HG03108 (cell line): Measurements from ENCODE around the gene SP8.

Experiments
- ATAC-seq: cut with Tn5 transposase; IDR thresholded peaks from one replicate; pipeline ENCODE4 v1.9.1; 2021; ENCODE audit warnings: moderate library complexity; ENCODE audit not compliant: unreplicated experiment

Gene SP8

DNA sequence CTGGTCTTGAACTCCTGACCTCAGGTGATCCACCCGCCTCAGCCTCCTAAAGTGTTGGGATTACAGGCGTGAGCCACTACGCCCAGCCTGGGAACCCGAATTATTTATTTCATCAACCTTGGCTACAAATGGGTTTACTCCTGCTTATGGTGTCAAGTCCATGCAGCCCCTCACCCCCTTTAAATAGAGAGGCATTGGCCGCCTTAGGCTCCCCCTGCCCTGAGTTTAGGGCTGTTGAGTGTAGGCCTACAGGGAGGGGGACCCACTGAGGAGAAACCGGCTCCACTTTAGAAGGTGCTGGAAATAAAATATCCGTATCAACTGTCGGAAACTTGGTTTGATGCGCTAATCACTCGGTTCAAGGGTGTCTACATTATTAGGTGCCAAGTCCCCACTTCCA is 8.7 kb upstream of the SP8 start:
- ATAC-seq = no peak

DNA sequence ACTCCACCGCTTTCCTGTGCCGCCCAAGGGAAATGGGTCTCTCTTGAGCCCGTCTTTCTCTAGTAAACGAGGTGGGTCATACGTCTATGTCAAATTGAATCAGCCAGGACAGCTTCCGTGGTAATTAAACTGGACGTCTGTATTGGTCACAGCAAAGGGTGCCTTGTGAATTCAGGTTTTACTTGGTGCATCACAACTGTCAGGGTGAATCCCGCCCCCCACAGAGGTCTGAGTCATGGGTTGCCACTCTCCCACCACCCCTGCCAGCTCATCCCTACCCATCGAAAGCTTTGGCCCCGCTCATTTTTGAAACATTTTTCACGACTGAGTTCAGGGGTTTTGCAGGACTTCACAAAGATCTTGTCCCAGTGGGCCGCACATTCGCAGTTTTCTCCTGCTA is 8.0 kb upstream of the SP8 start:
- no peak for ATAC-seq

DNA sequence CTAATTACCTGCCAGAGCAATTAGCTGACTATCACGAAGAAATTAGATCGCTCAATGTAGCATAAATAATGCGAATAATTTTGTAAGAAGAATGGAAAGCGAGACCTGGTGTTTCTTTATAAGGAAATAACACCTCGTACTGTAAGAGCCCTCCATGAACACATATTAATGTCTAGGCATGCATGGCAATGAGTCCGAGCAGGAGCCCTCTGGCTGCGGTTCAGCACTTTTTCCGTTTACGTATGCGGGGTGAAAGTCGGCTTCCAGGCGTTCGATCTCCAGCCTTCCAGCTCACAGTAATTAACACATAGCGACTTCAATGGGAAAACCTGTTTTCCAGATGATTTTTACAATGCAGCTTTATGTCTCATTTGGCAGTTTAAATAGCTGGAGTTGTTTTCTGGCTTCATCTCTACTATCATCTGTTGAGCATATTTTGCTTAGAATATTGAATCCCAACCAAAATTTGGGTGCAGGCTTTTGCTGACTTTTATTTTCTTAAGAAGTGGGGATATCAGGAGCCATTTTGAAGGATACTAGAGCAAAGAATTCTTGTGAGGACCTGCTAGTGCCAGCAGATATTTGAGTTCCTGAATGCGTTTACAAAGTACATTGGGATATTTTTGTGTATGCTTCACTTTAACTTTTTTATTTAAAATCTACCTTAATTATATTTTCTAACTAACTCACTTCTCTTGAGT is 7.2 kb upstream of the SP8 start:
- ATAC-seq = no peak

DNA sequence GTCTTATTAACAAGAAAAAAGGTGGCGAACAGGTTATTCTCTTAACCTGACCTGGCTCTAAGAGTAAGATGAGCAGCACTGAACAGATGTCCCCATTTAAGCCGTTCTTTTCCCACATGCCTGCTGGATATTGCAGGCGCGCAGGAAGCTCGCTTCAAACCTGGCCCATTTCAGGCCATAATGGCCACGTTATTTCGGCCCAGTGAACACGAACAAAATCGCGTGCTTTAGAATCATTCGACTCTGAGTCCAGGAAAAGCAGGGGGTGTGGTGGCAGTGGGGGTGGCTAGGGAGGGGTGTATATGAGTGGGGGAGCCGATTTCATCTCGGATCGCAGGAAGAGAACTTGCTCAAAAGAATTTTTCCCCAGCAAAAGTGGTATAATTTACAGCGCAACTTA is 6.6 kb upstream of the SP8 start:
- no peak for ATAC-seq

DNA sequence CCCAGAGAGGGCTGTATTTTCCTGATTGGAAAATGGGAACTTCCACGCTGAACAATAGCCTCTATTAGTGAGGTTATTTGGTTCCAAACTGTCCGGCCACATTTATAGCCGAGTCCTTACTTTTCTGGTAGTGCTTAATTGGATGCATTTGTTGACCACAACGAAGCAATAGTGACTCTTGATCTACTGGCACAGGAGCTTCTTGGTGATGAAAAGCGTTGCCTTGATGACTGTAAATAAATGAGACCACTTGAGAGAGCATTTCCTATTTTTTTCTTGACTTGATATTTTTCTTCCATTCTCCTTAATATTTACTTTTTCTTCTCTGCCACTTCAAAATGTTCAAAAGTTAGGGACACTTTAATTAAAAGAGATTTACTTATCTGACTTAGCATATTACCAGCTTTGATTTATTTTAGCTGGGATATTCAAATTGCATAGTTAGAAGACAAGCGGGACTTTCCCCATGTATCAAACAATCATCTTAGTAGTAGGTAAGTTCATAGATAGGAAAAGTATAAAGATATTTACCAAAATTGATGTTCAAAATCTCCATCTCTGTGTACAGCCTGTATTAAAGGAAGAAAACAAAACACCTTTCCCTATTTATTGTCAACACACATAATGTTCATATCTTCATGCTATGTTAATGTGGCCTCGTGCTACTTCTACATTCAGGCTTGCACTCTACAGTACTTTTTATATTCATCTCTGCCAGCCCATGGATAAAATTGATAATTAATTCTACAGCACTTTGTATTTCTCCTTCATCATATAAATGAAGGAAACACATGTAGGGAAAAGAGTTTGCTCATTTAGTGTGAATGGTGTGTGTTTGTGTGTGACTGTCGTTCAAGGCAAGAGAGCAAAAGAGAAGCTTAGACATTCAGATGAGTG is 5.1 kb upstream of the SP8 start:
- ATAC-seq = no peak

DNA sequence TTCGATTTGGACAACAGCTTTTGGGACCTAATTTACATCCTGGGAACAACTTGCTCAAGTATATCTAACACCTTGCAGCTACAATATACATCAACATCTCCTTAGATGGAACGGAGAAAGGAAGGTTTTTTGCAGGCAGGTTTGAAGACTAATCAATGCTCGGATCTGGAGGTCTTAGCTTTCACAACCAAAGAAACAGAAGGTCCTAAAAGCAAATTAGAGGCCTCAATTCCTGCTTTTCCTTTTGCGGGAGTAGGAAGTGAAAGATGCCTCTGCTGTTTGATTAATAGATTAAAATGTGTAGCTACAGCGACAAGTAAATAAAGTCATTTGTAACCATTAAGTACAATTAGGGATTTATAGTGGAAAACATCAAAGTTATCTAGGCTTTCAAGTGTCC is 3.7 kb upstream of the SP8 start:
- no peak for ATAC-seq

DNA sequence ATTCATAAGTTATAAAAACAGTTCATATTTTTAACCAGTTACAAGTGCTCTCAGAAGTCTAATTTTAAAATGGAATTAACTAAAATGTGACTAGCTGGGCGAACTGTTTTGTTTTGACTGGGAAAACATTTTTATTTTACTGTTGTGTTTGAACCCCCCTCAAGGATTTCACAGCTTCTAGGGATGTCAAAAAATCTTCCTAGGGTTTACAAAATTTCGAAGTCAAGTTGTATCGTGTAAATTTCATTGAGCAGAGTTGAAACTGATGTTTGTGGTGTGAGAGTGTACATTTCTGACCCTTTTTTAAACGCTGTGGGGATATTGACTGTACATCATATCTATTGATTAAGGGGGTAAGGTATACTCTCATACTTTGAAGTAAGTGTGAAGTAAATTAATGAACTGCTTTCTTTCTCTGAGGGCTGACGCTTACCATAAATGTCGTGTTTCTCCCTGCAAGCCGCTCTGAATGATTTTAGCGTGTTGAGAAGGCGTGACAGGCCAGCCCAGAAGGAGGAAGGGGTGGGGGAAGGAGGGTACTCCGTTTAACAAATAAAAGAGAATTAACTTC is 1.8 kb upstream of the SP8 start:
- ATAC-seq = no peak

DNA sequence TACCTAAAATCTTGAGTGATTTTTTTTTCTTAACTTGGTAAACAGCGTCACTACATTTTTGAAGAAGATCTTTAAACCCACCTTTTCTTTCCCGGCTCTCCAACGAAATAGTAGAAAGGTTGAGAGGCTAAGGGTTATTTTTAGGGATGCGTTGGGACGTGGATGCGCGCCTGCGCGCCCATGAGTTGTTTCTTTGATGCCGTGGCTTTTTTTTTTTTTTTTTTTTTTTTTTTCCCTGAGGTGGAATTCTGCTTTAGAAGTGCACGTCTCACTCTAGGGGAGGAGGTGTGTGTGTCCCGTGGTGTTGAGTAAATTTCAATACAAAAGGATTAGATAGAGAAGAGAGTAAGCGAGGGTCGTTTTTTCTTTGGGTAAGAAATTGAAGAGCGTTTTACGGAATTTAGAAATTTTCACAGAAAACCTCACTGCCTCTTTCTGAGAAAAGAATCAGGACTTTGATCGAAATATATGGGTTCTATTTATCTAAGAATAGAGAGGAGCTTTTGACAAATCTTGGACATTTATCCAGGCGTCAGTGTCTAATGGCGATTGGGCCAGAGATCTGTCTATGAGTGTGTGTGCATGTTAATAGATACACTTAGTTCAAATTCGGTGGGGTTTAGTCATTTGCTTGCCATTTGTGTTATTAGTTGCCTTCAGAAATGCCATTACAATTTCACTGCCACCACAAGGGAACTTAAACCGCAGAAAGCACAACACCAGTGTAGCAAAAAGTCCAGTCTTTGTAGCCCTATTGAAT is 1.2 kb upstream of the SP8 start:
- no peak for ATAC-seq

DNA sequence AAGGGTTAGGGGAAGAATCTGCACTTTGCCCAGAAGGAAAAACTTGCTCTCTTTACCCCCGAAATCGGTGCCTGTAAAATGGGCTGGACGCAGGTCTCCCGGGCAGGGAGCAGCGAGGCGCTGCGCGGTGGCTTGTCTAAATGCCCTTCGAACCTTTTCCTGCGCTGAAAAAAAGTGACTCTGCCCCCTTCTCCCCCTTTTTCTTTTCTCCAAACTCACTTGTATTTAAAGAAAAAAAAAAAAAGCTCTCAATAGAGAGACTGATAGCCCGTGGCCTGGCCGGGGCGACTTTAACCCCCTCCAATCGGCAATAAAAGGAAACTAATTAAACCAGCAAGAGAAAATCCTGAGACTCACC is 286 bp downstream of the SP8 start:
- no peak for ATAC-seq

DNA sequence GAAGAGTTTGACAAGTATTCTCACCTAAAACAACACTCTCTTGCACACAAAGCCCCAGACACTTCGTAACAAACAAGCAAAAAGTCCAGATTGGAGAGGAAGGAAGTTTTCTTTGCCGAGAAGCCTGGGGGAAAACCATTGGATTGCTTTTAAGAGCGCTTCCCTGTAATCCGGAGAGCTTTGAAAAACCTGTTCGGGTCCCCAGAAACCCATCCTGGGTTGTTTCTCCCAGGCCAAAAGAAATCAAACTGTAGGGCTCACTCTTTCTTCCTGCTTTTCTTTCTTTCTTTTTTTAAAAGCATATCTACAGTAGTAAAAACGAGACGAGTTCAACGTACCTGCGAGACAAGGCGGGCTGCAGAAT is 655 bp downstream of the SP8 start:
- ATAC-seq = no peak

DNA sequence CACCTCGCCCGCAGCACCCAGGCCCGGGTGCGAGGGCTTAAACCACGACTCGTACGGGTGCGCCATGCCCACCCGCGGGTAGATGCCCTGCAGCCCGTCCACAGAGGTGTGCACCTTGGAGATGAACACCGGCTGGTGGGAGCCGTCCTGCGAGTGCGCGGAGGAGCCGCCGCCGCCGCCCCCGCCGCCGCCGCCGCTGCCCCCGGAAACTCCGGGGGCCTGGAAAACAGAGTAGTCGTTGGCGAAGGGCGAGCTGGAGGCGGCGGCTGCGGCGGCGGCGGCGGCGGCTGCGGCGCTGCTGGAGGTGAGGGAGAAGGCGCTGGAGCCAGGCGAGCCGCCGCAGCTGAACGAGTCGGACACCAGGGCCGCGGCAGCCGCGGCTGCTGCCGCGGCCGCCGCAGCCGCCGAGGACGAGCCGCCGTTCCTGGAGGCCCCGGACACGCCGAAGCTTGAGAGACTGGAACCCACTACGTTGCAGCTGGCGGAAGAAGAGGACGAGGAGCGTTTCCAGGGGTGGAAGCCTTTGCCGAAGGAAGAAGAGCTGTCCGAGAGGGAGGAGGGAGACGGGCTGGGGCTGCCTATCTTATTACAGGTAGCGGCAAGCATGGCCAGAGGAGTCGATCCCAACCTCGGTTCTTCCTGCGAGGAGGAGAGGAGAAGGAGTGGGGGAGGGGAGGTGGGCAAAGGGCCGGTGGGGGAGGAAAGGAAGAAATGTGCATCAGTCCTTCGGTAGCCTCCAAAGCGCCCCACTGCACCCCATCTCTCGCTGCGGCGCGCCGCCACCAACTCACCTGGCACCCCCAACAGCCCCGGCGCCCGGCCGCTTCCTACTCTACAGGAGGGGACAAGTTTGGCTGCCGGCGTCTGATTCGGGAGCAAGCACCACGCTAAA is 1.3 kb downstream of the SP8 start:
- ATAC-seq = no peak

DNA sequence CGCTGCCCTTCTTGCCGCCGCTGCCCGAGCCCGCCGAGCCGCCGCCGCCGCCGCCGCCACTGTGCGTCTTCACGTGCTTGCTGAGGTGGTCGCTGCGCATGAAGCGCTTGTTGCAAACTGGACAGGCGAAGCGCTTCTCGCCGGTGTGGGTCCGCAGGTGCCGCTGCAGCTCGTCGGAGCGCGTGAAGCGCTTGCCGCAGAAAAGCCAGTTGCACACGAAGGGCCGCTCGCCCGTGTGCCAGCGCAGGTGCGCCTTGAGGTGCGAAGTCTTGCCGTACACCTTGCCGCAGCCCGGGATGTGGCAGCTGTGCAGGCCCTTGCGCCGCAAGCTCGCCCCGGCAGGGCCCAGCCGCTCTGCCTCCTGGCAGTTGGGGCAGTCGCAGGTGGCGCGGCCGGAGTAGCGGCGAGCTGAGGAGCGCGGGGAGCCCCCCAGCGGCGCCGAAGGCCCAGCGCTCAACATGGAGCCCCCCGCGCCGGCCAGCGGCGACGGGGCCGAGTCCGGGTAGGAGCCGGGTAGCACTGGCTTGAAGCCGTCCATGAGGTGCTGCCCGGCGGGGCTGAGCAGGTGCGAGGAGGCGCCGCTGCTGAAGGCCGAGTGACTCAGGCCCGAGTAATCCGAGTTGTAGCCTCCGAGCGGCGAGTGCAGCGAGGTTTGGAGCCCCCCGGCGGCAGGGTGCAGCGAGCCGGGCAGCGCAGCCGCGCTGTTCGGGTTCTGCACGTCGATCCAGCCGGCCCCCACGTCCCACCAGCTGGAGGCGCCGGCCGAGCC is 2.1 kb downstream of the SP8 start:
- no peak for ATAC-seq

DNA sequence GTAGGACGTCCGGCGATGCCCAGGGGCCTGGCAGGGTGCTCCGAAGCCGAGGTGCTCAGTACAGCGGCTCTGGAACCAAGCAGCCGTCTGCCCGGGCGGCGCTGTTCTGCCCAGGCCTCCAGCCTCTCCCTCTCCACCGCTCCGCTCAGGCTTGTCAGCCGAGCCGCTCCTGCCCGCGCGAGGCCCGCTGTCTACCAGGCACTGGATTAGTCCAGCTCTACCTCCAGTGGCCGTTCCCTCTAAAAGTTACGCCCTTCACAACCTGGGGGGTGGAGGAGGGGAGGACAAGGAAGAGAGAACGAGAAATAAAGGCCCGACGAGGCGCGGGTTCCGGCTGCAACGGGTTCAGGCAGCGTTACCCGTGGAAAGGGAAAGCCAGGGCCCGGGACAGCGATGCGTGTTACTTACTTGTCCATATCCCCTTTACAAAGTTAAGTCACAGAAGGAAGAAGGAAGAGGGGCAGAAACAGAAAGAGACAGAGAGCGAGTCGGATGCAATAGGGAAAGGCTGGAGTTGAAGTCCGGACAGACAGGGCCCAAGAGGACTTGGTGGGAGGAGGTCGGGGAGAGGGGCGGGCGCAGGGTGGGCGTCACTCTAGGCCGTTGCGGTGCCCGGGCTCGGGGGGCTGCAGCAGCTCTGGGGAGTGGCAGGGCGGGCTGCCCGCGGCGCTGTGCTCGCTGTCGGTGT is 2.8 kb downstream of the SP8 start:
- no peak for ATAC-seq

DNA sequence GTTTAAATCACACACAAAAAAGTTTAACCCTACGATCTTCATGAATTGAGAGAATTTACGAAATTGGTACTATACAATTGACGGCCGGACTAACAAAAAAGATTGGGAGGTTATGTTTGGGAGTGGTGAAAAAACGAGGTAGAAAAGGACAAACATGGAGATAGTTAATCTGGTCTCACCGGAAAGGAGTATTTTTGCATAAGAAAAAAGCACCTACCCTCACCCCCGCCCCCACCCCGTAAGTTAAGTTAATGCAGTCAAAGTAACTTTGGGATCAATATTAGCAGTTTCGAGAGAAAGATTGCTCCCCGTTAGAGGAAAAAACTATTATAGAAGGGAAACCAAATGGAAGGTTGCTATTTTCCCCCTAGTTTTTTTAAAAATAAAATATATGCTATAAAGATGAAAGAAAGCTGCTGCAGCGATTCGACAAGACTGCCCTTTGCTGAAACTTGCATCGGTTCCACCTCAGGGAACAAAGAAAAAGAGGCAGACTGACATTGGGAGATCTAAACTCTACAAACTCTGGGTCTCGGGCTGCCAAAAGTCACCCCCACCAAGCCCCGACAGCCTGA is 3.5 kb downstream of the SP8 start:
- no peak for ATAC-seq

DNA sequence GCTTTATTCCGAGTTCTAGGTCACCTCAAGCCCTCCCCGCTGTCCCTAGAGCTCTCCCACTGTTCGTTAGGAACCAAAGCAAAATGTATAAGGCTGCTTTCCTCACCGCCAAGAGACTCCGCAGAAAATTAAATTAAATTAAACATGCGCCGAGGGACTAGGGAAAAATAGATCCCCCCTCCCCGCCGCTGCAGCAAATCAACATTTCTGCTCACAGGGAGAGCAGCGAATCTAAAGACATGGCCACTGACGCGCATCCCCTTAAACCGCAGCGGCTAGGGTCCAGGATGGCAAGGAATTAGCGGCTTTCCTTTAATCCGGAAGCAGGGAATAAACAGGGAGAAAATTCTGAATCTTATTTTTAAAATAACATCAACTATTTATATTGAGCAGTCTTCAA is 7.6 kb downstream of the SP8 start:
- ATAC-seq = no peak

DNA sequence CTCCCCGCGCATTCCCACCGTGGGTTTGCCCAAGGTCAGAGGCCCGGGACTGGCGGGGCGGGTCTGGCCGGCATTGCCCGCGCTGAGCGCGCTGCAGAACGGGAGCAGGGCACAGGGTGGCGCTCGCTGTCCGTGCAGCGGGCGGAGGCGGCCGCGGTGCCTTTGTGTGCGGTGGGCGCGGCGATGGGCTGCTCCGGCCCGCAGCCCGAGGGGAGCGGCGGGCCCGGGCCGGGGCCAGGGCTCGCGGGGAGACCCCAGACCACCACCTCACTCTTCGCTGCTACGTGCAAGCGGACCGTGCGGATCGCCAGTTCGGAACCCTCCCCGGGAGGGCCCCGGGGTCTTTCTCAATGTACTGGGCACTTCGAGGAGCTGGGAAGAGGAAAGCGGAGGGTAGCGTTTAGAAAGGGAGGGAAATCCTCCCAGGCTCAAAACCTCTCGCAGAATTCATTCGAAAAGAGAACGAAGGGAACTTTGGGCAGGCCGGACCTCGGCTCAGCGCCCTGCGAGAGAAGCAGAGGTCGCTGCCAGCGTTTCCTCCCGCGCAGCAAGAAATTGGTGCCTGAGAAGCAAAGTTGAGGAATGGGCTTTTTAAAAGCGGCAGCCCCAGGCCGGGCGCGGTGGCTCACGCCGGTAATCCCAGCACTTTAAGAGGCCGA is 8.5 kb downstream of the SP8 start:
- no peak for ATAC-seq

DNA sequence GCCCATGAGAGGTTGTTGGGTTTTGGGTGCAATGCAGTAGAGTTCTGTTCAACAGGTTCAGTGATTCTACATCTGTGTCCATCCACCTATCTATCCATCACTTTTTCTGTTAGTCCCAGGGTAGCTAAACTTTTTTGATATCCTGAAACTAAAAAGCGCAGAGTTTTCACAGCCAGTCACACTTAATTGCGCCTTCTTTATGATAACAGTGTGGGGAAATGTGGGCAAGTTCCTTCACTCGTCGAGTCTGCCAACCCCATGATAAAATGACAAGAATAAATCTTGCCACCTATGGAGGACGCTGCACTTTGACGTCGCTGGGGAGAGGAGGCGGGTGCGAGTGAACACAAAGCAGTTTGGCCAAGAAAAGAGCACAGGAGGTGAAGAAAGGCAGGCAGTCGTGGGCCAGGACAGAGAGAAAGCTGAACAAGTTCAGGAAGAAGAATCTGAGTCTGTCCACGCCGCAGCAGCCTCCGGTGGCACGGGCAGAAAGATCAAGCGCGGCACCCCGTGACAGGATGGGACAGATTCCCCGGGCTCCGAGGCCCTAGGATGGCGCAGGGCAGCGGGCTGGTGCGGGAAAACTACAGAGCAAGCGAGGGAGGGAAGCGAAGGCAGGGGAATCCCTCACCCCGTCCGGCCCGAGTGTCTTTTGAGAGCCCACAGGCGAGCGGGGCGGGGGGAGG is 9.2 kb downstream of the SP8 start:
- ATAC-seq = no peak

DNA sequence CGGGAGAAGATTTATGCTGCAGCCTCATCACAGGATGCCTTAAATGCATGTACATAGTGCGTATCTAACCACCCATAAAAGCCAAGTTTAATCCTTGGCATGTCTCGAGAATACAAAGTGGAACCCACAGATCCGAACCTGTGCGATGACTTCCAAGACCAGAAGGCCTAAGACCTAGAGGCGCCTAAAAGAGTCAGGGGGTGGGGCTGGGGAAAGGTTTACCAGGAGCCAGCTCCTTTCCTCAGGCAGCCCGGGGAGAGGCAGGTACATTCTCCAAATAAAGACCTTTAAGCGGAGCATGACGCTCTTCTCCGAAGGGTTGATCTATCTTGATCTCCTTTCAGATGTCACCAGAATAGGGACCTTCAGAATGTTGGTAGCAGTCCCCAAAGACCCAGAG is 9.7 kb downstream of the SP8 start:
- ATAC-seq = no peak
